Ramos (cell line): ENCODE data around the gene KLF11.
"Not testable (repeated sequence)": the region's sequence is repeated elsewhere in the genome, so short reads cannot be mapped to it uniquely, and the experiment has no call there.

Experiments
- in situ Hi-C: fragments of 300-500 bp; cut with MboI; formaldehyde crosslinking; loops from one replicate; pipeline ENCODE4 v1.14.3; 2022; ENCODE audit warnings: low sequenced_read_pairs; ENCODE audit not compliant: unreplicated experiment

KLF11 gene

DNA sequence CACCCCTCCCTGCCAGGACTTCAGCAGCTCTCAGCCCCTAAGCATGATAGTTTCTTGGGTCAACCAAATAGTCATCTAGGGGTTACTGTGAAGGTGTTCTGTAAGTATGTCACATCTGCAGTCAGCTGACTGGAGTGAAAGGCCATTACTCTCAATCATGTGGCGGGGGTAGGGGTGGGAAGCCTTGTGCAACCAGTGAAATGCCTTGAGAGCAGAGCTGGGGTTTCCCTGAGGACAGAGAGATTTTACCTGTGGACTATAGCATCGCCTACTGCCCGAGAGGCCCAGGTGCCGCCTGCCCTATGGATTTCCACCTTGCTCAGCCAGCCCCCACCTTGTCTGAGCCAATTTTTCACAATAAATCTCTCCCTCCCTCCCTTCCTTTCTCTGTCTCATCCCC, 20.9 kb upstream of the KLF11 start:
- in situ Hi-C loops, result no loop called here

DNA sequence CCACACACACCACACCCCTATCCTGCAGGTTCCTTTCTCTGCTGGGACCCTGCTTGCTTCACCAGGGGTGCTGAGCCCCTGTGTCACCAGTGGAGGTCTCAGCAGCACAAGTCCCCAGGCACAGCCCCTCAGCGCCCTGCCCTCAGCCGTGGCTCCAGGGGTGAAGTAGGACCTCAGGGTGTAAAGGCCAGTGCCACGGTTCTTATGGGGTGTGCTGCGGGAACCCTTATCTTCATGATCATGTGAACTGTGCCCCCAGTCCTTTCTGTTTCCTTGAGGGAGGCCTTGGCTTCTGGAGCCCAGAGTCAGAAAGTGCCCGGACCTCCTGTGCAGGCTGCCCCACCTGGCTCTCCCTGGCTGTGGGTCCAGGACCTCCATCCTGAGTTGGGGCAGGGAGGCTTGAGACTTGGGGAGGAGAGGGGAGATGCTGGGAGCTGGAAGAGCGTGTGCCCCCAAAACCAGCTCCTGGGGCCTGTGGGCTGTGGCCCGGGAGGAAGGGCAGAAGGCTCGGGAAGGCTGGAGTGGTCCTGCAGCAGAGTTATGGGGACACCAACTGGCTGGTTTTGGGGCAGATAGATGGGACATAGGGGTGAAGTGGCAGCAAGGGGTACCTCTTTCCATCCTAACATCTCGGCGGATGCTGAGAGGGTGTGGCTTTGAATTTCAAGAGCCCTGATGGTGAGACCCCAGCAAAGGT, 20.2 kb upstream of the KLF11 start:
- in situ Hi-C loops, result no loop called here

DNA sequence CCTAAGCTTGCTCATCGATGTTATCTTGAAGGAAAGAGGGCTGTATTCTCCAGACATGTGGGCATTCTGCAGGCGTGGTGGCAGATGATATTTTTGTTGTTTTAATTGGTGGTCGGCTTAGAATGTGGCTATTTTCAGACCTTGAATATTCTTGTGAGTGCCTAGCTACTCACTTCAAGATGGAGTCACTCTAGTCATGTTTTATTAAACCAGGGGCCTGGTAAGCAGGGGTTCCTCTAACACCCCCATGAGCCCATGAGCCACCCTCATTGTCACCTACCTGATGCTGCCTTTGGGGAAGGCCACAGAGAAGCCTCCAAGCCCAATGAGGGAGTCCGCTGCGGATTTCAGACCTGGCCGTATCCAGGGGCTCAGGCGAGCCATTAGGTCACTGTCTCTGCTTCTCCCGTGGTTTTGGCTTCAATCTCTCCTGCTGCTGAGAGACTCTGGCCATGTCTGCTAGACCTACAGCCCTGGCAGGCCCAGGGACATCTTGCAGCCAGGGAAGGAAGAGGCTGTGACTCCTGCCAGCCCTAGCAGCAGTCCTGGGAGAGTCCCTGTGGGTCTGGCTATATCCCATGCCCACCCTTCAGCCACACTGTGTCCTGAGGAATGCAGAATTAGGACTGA, 16.3 kb upstream of the KLF11 start:
- in situ Hi-C loops, result no loop called here

DNA sequence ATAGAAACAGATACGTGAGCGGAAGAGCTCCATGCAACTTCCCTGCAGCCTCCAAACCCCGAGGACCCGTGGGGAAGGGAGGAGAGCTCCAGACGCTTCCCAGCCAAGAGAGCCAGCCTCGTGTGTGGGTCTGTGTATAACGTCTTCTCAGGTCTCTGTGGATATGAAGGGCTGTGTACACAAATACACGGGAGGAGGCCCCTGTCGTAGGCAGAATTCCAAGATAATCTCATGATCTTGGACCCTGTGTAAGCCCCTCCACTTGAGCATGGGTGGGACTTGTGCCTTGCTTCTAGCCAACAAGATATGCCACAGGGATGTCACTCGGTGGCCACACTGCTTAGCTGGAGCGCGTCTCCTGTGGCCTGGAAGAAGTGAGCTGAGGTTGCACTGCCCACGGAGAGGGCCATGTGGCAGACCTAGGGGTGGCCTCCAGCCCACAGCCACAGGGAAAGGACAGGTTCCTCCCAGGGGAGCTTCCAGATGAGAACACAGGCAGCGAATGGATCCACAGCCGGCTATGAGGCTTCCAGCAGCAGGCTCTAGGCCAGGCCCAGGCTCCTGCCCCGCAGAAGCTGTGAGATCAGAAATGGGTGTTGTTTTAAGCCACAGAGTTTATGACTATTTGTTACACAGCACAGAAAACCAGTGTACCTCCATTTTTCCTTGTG, 15.6 kb upstream of the KLF11 start:
- in situ Hi-C loops, result no loop called here

DNA sequence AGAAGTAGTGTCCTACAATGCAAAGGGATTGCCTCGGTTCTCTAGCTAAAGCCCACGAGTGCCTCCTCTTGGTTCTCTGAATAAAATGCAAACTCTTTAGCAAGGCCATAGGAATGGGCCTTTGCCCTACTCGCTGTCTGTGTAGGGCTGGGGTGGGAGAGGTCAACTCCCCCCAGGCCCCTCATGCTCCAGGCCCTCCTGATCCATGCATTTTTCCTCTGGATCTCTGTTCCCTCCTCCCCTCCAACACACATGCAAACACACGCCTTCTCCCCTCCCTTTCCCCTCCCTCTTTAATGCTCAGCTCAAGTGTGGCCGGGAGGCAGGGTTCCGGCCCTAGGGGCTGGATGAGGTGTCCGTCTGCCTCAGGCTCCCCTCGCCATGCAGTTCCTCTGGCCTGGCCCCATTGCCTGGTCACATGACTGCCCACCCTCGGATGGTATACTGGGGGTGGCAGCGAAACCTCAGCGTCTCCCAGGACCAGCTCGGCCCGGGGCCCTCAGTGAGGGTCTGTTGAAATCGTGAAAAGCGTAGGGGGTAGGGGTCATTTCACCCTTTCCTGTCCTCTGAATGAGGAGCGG, 14.9 kb upstream of the KLF11 start:
- in situ Hi-C loops, result no loop called here

DNA sequence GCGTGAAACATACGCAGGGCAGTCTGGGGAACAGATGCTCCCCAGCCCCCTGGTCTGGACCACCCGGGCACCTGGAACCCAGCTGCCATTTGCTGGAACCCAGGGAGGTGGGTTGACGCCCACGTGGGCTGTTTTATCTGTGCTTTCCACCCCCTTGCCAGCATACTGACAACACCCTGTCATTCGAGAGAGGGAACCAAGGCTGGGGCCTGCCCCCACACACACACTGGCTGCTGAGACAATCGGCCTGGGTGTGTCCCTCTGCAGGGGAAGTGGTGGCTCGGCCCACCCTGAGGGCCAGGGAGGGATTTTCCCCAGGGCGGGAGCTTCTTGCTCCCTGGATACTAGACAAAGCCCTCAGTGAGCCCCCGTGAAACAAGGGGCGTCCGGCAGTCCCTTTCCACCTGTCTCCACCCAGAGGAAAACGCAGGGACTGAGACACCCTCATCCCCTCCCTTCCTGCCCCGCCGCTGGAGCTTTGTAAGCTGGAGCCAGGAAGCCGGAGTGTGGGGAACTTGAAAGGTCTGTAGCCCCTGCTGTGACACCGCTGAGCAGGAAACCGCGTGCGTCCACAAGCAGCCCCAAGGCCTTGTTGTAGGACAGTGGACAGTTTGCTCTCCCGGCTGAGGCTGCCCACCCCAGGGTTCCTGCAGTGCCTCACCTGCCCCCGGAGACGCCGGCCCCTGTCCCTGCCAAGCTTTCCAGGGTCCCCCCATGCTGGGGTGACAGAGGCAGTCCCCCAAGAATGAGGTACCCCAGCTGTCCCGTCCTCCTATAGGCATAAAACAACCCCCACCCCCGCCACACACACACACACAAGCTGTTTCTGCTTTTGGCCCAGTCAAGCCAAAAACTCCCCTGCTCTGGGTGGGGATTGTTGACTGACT, 14.1 kb upstream of the KLF11 start:
- in situ Hi-C loops, result no loop called here

DNA sequence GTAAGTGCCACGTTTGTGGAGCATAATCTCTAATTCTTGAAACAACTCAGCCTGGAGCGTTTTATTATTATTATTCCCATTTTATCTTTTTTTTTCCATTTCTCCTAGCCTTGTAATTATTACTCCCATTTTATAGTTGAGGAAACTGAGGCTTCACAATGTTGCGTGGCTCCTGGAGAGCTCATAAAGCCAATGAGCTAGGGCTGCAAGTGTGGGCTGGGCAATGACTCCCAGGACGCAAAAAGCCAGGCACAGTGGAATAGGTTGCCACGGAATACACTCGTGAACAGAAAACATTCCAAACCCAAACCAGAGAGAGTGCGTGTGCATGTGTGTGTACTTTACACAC, 13.5 kb upstream of the KLF11 start:
- in situ Hi-C loops, result no loop called here

DNA sequence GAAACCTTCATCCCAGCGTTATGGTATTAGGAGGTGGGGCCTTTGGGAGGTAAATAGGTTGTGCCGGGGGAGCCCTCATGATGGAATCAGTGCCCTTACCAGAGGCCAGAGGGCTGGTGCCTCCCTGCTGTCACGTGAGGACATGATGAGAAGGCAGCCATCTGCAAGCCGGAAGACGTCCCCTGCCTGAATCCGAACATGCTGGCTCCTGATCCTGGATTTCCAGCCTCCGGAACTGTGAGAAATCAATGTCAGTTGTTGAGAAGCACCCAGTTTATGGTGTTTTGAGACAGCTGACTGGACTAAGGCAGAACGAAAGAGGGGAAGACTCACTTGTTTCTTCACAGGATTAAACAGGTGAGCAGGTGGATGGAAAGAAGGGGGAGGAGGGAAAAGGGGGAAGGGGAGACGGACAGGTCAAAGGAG, 13.0 kb upstream of the KLF11 start:
- in situ Hi-C loops, result no loop called here

DNA sequence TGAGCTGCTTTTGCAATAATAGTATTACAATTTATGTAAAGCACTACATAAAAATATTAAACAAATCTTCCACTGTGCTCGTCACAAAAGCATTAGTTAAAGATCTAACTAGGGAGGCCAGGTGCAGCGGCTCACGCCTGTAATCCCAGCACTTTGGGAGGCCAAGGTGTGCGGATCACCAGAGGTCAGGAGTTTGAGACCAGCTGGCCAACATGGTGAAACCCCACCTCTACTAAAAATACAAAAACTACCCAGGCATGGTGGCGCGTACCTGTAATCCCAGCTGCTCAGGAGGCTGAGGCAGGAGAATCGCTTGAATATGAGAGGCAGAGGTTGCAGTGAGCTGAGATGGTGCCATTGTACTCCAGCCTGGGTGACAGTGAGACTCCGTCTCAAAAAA, 12.6 kb upstream of the KLF11 start:
- in situ Hi-C loops, result not testable (repeated sequence)

DNA sequence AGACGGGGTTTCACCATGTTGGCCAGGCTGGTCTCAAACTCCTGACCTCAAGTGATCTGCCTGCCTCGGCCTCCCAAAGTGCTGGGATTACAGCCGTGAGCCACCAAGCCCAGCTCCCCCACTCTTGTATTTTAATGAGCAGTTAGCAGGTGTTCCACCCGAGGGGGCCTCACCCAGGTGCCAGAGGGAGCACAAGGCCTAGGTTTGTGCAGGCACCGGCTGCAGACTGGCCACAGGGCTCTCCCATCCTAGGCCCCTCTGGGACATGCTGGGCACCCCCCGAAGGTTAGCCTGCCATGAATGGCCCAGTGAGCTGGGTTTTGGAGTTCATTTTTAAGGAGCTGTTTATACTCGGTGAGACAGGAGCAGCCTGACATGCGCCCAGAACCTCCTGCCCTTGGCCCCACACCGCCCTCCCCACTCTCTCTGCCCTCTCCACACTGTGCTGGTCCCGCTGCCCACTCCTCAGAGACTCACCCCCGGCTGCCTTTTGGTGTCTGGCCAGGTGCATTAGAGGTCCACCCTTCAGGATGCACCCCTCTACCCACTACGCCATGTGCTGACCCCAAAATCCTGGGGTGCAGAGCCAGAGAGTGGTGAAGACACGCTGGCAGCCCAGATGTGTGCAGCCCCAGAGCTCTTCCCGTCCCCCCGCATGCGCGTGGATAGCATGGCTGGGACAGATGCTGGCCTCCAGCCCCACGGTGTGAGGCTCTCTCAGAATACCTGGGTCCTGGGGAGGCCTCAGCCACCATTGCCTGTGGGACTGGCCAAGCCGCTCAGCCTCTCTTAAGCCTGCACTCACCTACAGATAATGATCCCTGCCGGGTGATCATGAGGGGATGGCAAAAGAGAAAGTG, 11.2 kb upstream of the KLF11 start:
- in situ Hi-C loops, result no loop called here

DNA sequence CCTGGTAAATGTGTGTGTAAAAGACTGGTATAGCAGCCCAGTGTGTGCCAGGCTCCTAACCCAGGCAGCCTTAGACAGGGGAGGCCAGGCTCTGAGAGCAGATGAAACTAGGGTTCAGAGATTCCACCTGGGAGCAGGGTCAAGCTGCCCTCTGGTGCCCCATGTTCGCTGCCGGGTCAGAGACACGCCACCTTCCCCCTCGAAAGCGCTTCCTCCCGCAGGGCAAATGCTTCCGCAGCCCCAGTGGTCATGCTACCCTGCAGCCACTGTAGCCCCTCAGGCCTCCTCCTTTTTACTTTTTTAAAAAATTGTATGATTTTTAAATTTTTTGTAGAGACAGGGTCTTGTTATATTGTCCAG, 10.6 kb upstream of the KLF11 start:
- in situ Hi-C loops, result no loop called here

DNA sequence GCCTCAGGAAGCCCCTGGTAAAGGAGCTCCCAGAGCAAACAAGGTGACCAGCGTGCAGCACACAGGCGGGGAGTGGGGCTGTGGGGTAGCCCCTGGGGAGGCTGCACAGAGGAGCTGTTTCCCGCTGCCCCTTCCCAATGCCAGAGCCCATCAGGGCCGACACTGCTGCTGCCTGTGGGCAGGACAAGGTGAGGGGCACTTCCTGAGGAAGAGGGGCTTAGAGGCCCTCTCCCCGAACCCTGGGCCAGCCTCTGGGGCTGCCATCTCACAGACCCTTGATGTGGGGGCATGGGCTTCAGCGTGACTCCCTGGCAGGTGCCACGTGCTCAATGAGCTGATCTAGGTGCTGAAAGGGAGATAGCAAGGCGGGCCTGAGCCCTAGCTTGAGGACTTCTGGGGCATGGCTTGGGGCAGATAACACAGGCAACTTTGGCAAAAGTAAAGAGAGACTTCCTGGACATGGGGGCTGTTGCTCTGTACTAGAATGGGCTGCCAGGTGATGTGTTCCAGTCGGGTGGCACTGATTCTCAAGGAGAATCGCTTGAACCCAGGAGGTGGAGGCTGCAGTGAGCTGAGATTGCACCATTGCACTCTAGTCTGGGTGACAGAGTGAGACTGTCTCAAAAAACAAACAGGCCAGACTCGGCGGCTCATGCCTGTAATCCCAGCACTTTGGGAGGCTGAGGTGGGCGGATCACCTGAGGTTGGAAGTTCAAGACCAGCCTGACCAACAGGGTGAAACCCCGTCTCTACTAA, 9.9 kb upstream of the KLF11 start:
- in situ Hi-C loops, result no loop called here

DNA sequence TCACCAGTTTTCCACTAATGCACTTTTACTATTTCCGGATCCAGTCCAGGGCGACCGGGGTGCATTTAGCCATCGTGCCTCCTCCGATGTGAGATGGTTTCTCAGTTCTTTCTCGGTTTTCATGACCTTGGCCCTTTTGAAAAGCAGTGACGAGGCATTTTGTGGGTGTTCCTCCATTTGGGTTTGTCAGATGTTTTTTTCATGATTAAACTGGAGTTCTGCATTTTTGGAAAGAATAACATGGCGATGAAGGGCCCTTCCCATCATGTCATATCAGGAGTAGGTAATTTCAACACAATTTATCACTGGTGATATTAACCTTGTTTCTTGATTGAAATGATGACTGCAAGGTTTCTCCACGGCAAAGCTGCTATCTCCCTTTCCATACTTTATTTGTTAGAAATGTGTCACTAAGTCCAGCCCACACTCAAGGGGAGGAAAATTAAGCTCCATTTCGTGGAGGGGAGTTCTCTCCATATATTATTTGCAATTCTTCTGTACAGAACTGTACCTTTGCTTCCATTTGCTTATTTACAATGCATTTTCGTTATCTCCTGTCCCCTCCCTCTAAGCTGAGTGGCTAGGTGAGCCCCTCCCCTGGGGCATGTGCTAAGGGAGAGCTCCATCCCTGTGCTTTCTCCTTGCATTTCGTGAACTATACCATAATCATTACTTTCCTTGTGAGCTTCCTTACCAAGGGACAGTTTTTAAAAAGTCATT, 8.9 kb upstream of the KLF11 start:
- in situ Hi-C loops, result no loop called here

DNA sequence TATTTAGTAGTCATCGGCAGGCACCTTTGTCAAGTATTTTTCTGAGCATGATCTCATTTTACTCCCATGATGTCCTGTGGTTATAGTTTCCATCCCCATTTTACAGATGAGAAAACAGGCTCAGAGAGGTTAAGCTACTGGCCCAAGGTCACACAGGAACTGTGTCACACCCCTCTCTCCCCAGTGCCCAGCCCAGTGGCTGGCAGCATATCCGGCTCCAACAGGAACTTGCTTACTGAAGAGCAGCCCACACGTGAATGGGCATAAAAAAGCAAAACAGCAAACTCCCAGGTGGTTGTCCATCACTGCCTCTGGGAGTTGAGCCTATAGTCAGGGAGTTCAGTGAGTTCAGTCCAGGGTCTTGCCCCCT, 8.3 kb upstream of the KLF11 start:
- in situ Hi-C loops, result no loop called here

DNA sequence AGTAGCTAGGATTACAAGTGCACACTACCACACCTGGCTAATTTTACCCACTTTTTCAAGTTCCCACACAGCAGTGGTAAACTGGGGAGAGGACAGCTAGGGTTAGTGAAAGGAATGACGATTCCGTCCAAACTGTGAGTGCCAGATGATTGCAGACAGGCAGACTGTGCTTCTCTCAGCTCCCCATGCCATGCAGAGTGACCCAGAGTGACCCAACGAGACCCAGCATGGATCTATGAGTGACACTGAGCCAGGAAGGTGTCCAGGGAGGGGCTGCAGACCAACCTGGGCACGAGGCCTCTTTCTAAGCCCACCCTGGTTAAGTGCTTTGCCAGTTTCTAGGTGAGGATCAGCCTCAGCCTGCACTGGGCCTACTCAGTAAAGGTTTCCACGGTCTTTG, 7.7 kb upstream of the KLF11 start:
- in situ Hi-C loops, result no loop called here

DNA sequence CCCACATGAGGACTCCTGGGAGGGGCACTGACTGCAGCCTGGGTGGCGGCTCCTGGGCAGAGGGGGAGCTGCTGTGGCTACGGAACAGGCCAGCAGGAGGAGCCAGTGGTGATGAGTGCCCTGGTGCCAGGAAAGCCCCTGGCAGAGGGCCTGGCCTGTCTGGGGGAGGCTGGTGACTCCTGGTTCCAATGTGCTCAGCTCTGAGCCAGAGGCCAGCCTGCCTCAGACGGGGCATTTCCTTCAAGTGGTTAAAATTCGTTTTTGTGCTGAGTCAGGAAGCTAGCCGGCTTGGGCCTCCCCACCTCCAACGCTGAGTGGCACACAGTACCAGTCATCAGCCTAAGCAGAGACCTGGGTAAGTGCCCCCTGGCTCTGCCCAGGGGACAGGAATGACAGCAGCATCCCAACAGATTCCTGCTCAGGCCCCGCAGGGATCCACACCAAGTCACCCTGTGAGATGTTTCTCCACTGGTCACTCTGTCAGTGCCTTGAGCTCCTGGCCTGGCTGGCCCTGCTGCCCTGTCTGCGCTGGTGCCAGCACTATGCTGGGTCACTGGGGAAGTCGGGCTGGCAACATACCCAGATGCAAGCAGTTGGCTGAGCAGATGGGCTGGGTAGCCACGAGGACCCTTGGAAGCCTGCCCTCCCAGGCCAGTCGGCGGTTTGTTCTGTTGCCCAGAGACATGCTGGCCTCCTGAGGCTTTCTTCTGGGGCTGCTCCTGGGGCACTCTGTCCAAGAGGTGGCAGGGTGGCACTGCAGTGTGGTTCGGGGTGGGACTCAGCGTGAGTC, 7.1 kb upstream of the KLF11 start:
- in situ Hi-C loops, result no loop called here

DNA sequence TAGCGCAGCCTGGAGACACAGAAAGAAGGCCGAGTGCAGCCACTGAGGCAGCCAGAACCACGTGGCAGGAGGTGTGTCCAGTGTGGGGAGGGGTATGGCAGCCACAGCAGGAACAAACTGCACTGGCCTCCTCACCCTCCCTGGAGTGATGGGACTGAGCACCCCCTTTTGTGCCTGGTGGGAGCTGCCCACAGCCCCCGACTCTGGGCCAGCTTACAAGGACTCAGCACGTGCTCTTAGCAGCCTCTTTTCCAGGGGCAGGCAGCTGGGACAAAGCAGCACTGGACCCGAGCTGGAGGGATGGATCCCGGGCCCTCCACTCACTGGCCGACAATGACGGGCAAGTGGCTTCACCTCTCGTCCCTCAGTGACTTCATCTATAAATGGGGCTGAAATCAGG, 5.2 kb upstream of the KLF11 start:
- in situ Hi-C loops, result no loop called here

DNA sequence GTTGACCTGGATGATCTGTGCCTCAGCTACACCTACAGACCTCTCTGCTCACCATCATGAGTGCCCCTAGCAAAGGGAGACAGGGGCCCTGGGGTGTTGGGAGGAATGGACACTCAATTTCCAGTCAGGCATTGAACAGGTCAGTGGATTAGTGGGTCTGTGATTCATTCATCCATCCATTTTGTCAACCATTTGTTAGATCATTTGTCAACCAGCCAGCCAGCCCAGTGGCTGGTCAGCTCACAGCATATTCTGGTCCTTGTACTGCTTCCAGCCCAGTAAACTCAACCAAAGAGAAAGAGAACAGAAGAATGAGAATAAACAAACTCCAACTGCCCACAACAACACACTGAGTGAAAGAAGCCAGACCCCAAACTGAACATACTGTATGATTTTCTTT, 4.6 kb upstream of the KLF11 start:
- in situ Hi-C loops, result no loop called here
